ENCODE results near the gene RNU5B-1.

The RNU5B-1 gene

GRCh38 chr15:65303687-65304380 is 643 bp upstream of the RNU5B-1 start:
- H3K4me3 ChIP-seq (replicated peaks; ENCODE audit: low read depth, low read length), result peak overlapping the region; percentile 44
- no peak for DNase-seq (ENCODE audit: extremely low read depth, low read depth)
- TF ChIP-seq CTCF (IDR thresholded peaks at IDR 0.05; ENCODE audit: low read depth, low read length, missing control alignments), result no peak

GRCh38 chr15:65305150-65305758 is 777 bp downstream of the RNU5B-1 start:
- H3K4me3 ChIP-seq (replicated peaks; ENCODE audit: low read depth, low read length), result no peak overlapping the region
- TF ChIP-seq CTCF (IDR thresholded peaks at IDR 0.05; ENCODE audit: low read depth, low read length, missing control alignments), result no peak
- DNase-seq (ENCODE audit: extremely low read depth, low read depth), result no peak

GRCh38 chr15:65305776-65306175 is 1.3 kb downstream of the RNU5B-1 start:
- DNase-seq (ENCODE audit: extremely low read depth, low read depth), result no peak
- H3K4me3 ChIP-seq (replicated peaks; ENCODE audit: low read depth, low read length), result no peak overlapping the region
- TF ChIP-seq CTCF (IDR thresholded peaks at IDR 0.05; ENCODE audit: low read depth, low read length, missing control alignments), result no peak

GRCh38 chr15:65306551-65306950 is 2.1 kb downstream of the RNU5B-1 start:
- no peak overlapping the region for H3K4me3 ChIP-seq (replicated peaks; ENCODE audit: low read depth, low read length)
- DNase-seq (ENCODE audit: extremely low read depth, low read depth), result no peak
- no peak for TF ChIP-seq CTCF (IDR thresholded peaks at IDR 0.05; ENCODE audit: low read depth, low read length, missing control alignments)

GRCh38 chr15:65307978-65308377 is 3.5 kb downstream of the RNU5B-1 start:
- H3K4me3 ChIP-seq (replicated peaks; ENCODE audit: low read depth, low read length), result no peak overlapping the region
- no peak for DNase-seq (ENCODE audit: extremely low read depth, low read depth)
- TF ChIP-seq CTCF (IDR thresholded peaks at IDR 0.05; ENCODE audit: low read depth, low read length, missing control alignments), result no peak

- DNase-seq (ENCODE audit: extremely low read depth, low read depth), result no peak
- no peak for TF ChIP-seq CTCF (IDR thresholded peaks at IDR 0.05; ENCODE audit: low read depth, low read length, missing control alignments)
- no peak overlapping the region for H3K4me3 ChIP-seq (replicated peaks; ENCODE audit: low read depth, low read length)
Measured at GRCh38 chr15:65309882-65310418, 5.5 kb downstream of the RNU5B-1 start.
